Neural cell (in vitro differentiated cells): ENCODE data around the gene SOCS2.

Source experiments
- EP300 ChIP-seq: fragments of 450-650 bp; conservative IDR thresholded peaks from 2 replicates; pipeline ENCODE4 v1.6.1; 2014; ENCODE audit warnings: antibody characterized with exemption, mild to moderate bottlenecking, moderate library complexity; ENCODE audit not compliant: poor library complexity, severe bottlenecking
- EZH2 ChIP-seq: fragments of 200-600, 300-800 bp; shearing (Covaris generic), sonication (generic); IDR thresholded peaks from 2 replicates; pipeline ENCODE4 v1.6.1; 2014; ENCODE audit warnings: antibody characterized with exemption, low read length, borderline replicate concordance, mild to moderate bottlenecking; ENCODE audit not compliant: insufficient read depth, poor library complexity, severe bottlenecking
- POLR2AphosphoS5 ChIP-seq: IDR thresholded peaks from 2 replicates; pipeline ENCODE4 v1.6.1; 2012
- RAD21 ChIP-seq: fragments of 450-650 bp; conservative IDR thresholded peaks from 2 replicates; pipeline ENCODE4 v1.6.1; 2014; ENCODE audit warnings: antibody characterized with exemption, mild to moderate bottlenecking, moderate library complexity
- SMC3 ChIP-seq: fragments of 450-650 bp; conservative IDR thresholded peaks from 2 replicates; pipeline ENCODE4 v1.6.1; 2014; ENCODE audit warnings: antibody characterized with exemption, mild to moderate bottlenecking, moderate library complexity; ENCODE audit not compliant: poor library complexity
- TAF1 ChIP-seq: IDR thresholded peaks from 2 replicates; pipeline ENCODE4 v1.6.1; 2012; ENCODE audit warnings: low read depth
- TF ChIP-seq, protein P1 (sequence below): fragments of 450-650 bp; IDR thresholded peaks from 2 replicates; pipeline ENCODE4 v1.5.1; 2014; ENCODE audit warnings: antibody characterized with exemption, mild to moderate bottlenecking, moderate library complexity; ENCODE audit not compliant: poor library complexity, severe bottlenecking
- TF ChIP-seq, protein P2 (sequence below): IDR thresholded peaks from 2 replicates; pipeline ENCODE4 v1.6.1; 2012; ENCODE audit warnings: borderline replicate concordance

- TF ChIP-seq, protein P1, sequence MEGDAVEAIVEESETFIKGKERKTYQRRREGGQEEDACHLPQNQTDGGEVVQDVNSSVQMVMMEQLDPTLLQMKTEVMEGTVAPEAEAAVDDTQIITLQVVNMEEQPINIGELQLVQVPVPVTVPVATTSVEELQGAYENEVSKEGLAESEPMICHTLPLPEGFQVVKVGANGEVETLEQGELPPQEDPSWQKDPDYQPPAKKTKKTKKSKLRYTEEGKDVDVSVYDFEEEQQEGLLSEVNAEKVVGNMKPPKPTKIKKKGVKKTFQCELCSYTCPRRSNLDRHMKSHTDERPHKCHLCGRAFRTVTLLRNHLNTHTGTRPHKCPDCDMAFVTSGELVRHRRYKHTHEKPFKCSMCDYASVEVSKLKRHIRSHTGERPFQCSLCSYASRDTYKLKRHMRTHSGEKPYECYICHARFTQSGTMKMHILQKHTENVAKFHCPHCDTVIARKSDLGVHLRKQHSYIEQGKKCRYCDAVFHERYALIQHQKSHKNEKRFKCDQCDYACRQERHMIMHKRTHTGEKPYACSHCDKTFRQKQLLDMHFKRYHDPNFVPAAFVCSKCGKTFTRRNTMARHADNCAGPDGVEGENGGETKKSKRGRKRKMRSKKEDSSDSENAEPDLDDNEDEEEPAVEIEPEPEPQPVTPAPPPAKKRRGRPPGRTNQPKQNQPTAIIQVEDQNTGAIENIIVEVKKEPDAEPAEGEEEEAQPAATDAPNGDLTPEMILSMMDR: no peak
- TF ChIP-seq SMC3 (no peak), EP300 (no peak), RAD21 (no peak), POLR2AphosphoS5 (no peak), EZH2 (no peak), TAF1 (no peak)
- TF ChIP-seq, protein P2, sequence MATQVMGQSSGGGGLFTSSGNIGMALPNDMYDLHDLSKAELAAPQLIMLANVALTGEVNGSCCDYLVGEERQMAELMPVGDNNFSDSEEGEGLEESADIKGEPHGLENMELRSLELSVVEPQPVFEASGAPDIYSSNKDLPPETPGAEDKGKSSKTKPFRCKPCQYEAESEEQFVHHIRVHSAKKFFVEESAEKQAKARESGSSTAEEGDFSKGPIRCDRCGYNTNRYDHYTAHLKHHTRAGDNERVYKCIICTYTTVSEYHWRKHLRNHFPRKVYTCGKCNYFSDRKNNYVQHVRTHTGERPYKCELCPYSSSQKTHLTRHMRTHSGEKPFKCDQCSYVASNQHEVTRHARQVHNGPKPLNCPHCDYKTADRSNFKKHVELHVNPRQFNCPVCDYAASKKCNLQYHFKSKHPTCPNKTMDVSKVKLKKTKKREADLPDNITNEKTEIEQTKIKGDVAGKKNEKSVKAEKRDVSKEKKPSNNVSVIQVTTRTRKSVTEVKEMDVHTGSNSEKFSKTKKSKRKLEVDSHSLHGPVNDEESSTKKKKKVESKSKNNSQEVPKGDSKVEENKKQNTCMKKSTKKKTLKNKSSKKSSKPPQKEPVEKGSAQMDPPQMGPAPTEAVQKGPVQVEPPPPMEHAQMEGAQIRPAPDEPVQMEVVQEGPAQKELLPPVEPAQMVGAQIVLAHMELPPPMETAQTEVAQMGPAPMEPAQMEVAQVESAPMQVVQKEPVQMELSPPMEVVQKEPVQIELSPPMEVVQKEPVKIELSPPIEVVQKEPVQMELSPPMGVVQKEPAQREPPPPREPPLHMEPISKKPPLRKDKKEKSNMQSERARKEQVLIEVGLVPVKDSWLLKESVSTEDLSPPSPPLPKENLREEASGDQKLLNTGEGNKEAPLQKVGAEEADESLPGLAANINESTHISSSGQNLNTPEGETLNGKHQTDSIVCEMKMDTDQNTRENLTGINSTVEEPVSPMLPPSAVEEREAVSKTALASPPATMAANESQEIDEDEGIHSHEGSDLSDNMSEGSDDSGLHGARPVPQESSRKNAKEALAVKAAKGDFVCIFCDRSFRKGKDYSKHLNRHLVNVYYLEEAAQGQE: no peak
Observed at GRCh38 chr12:93618891-93619410, 46.5 kb downstream of the SOCS2 start.
